HG02885 (cell line): ENCODE measurements around the gene WDR45B.

ENCODE experiments used
- ATAC-seq: cut with Tn5 transposase; IDR thresholded peaks from one replicate; pipeline ENCODE4 v1.9.1; 2021; ENCODE audit warnings: mild to moderate bottlenecking; ENCODE audit not compliant: unreplicated experiment, poor library complexity

WDR45B gene

DNA sequence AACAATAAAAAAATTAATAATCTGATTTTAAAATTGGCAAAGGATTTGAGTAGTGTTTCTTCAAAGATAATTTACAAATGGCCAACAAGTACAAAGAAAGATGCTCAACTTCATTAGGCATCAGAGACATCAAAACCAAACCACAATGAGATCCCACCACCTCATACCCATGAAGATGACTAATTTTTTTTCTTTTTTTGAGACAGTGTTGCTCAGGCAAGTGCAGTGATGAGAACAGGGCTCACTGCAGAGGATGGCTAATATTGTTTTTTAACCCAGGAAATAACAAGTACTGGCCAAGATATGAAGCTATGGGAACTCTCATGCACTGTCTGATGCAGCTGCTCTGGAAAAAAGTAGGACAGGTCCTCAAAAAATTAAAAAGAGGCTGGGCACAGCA lies 14.9 kb downstream of the WDR45B start:
- no peak for ATAC-seq

DNA sequence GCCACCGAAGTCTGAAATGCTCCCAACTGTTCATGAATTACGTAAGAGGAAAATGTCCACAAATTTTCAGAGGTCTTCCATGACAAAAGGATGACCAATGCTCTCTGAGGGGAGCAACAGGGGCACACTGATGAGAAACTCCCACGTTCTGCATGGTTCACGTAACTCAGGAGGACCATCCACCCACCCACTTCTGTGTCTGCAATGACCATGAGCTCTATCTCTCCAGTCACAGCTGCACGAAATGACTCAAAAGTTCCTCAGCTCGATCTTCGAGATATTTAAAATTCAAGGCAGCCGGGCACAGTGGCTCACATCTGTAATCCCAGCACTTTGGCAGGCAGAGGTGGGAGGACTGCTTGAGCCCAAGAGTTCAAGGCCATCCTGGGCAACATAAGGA lies 15.8 kb downstream of the WDR45B start:
- no peak for ATAC-seq

DNA sequence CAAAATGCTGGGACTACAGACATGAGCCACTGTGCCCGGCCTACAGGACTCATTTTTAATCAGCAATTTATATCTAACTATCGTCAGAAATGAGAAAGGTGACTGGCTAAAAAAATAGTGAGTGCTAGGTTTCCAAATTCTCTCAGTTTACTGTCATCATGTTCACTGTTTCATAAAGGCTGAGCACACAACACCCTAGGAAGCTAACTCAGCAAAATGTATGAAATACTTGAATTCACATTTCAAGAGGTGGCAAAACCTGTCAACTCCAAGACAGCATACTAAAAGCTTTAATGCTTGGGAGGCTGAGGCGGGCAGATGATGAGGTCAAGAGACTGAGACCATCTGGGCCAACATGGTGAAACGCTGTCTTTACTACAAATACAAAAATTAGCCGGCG lies 16.7 kb downstream of the WDR45B start:
- ATAC-seq = no peak

DNA sequence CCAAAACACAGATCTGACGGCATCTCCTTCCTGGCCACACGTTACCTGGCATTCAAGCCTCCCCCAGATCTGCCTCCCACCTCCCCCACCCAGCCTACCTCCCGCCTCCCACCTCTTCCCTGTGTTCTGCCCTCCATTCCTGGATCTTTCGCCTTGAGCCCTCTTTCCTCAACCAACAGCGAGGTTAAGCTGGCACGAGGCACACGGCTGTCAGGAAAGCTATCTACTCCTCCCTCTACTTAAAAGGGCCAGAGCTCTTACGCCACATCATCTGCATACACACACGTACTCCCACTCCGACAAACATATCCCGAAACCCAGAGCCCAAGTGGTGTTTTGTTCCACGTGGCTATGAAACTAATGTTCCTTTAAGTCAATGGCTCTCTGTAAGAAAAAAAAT lies 18.0 kb downstream of the WDR45B start:
- ATAC-seq = no peak

DNA sequence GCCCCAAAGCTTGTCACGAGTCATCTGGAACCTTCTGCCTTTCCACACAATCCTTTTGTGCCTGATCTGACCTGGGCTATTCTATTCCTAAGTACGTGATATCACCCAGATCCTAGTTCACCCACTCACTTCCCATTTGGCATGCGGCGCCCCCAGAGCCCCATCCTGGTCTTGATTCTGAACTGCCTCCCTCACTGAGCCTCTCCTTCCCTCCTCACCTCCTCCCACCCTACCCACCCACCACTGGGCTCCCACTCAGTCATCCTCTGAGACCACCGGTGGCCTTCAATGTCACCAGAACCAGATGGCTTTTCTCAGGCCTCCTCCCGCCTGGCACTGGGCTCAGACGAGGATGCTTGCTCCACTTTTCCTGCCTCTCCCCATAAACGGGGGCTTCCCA lies 18.5 kb downstream of the WDR45B start:
- ATAC-seq = no peak

- ATAC-seq = no peak
Observed at GRCh38 chr17:82627405-82627804, 20.8 kb downstream of the WDR45B start.

DNA sequence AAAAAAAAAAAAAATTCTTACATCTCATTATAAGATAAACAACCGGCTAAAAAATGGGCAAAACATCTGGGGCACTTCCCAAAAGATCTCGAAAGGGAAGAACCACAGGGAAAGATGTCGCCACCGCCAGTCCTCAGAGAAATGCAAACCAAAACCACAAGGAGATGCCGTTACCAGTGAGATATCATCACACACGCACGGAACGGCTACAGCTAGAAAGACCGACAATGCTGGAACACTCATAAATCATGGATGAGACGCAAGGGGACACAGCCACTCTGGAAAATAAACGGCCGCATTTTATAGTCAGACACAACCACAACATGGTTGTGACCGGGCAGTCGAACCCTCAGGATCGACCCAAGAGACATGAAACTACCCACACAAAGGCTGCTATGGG lies 24.5 kb downstream of the WDR45B start:
- no peak for ATAC-seq

DNA sequence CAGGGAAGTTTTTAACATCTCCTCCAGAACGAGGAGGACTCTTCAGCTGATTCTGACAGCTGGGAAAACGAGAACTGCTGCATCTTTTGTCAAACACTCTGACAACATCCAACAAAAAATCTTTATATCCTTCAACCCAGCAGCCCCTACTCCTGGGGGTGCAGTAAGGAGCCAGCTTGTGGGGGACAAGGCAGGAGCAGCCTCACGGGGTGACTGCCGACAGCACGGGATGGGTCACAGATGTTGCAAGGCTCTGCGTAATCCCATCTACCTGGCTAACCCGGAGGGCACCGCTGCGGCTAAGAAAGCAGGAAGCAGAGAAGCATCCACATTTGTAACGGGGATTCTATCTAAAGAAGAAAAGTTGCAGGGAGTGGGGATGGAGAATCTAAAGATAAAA lies 28.6 kb downstream of the WDR45B start:
- ATAC-seq = no peak

DNA sequence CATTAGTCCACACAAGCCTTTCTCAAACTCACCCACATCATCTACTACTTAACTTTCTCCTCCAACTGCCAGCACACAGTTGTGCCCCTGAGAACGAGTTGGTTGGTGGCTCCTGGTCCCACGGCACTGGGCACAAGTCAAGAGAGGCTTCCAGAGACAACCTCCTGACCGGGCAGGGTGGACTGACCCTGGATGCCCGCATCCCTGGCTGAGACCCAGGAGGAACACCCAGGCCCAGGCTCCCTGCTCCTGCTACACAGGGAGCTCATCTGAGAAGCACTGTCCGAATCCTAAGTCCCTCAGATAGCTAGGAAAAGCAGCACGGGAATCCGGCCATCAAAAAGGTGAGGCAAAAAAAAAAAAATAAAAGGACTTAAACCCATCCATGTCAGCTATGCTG lies 29.0 kb downstream of the WDR45B start:
- ATAC-seq = no peak

GRCh38 chr17:82616021-82616711 lies 32.1 kb downstream of the WDR45B start:
- ATAC-seq = no peak

- ATAC-seq = no peak
Observed at GRCh38 chr17:82615084-82616020, 32.9 kb downstream of the WDR45B start.

DNA sequence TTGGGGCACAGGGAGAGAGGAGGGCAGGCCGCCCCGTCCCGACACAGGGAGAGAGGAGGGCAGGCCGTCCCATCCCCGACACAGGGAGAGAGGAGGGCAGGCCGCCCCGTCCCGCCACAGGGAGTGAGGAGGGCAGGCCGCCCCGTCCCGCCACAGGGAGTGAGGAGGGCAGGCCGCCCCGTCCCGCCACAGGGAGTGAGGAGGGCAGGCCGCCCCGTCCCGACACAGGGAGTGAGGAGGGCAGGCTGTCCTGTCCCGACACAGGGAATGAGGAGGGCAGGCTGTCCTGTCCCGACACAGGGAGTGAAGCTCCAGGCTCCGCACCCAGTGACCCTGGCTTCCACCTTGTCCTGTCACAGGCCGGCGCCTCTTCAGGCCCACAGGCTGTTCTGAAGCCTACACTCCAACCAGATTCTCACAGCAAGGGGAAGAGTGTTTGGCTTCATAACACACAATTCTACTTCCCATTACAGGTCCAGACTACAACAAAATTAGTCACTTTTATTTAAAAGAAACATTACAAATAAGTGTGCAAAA lies 34.1 kb downstream of the WDR45B start:
- ATAC-seq = no peak

DNA sequence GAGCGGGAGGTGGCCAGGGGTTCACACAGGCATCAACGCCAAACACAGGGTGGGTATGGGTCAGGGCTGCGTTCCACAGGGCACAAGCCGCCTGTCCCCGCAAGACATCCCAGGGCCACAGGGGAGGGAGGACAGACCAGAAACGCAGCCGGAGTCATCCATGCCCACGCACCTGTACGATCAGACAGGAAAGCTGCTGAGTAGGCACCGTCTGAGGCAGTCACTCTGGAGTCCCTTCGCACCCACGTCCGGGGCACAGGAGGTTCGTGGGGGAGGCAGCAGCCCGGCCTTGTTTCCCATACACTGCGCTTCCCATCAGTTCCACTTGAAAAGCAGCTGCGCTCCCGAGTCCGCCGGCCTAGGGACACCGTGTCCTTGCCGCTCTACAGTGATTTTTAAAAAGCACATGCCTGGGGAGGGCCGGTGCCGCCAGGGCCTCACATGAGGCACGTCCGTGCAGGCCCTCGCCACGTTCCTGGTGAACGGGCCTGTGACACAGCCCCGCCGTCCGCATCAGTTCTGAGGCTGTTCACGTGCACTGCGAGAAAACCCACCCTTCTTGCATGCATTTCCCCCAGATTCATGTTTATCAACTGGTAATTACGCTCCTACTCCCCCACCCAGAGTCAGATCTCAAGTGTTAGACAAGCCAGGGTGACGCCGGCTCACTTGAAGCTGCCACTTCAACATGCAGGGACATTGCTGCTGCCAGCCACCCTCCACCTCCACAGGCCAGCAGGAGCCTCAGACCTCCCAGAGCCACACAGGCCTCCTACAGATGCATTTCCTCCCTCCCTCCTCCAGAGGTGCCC lies 34.8 kb downstream of the WDR45B start:
- no peak for ATAC-seq

- no peak for ATAC-seq
Observed at GRCh38 chr17:82611140-82612058, 36.8 kb downstream of the WDR45B start.

- ATAC-seq = no peak
Observed at GRCh38 chr17:82609655-82610054, 38.6 kb downstream of the WDR45B start.

- ATAC-seq = no peak
Observed at GRCh38 chr17:82608816-82609215, 39.4 kb downstream of the WDR45B start.

GRCh38 chr17:82605939-82606600 lies 42.2 kb downstream of the WDR45B start:
- ATAC-seq = no peak

DNA sequence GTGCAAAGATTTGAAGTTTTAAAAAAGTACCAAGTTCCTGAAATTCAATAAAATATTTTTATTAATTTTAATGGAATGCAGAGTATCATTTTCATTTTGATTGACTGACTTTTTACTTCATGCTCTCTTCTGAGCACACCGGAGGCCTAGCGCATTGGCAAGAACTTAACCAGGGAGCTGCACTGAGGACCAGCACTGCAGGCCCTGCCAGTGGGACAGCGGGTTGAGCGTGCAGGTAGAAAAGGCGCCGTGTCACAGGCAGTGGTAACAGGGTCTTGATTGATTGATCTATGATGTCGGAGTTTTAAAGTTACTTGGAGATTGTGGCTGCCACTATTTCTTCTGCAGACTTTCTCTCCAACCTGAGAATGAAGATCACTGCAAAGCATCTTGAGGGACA lies 43.7 kb downstream of the WDR45B start:
- no peak for ATAC-seq

- ATAC-seq = no peak
Observed at GRCh38 chr17:82603981-82604448, 44.2 kb downstream of the WDR45B start.
